Measurements from ENCODE around the gene PHACTR3. TPM values are rescaled to one million over a fixed set of nuclear protein-coding genes. Genes with fewer than 3 reads are reported as not detected.

PHACTR3 gene
- polyA plus RNA-seq, 2 of the 4 experiments (the other 2 are of a cell fraction), result not detected

GRCh38 chr20:59662856-59663512 lies 58.6 kb downstream of the PHACTR3 start:
- Histone ChIP-seq H3K4me1 (no peaks in the 10 kb centered on the region), H3K9me3 (peaks cover 11% of the 10 kb centered on the region; the same call in 2 of the 3 replicates), H3K4me2 (no peak overlapping the region), H3K4me3 (no peak overlapping the region), H3K27ac (no peak overlapping the region)
- FAIRE-seq (no peak), ATAC-seq (no peak), DNase-seq (ENCODE audit: low read depth in 1 of 2, low spot score in 1 of 2) (no peak)
- ChIA-PET CTCF (no interaction called here), POLR2A (no interaction called here)
- 36% methylated on average over 14 of the region's 14 CpGs for WGBS (ENCODE audit: missing lambda C conversion rate)
- no peak for TF ChIP-seq RCOR1 (IDR thresholded peaks at IDR 0.05; ENCODE audit: low read depth, low read length)

- Histone ChIP-seq H3K4me2 (no peak overlapping the region), H3K27ac (no peak overlapping the region), H3K4me1 (no peaks in the 10 kb centered on the region), H3K9me3 (0 out of 3 replicates have a peak, but pooled peaks cover 5% of the 10 kb centered on the region), H3K4me3 (no peak overlapping the region)
- CTCF ChIA-PET, result no interaction called here
- no peak for DNase-seq (ENCODE audit: low read depth in 1 of 2, low spot score in 1 of 2)
- no peak for FAIRE-seq
- POLR2A ChIA-PET, result no interaction called here
- WGBS (ENCODE audit: missing lambda C conversion rate), result 11% methylated on average over 15 of the region's 15 CpGs
- no peak for ATAC-seq
- TF ChIP-seq EP300 (IDR thresholded peaks at IDR 0.05) (no peak), RARB (CRISPR knock-in tag; IDR thresholded peaks at IDR 0.05) (no peak), EHMT2 (IDR thresholded peaks at IDR 0.05; ENCODE audit: low read depth) (no peak), KDM5A (IDR thresholded peaks at IDR 0.05) (no peak), KDM1A (IDR thresholded peaks at IDR 0.05; ENCODE audit: low read depth) (no peak), USF2 (IDR thresholded peaks at IDR 0.05) (no peak), CHD4 (IDR thresholded peaks at IDR 0.05; ENCODE audit: borderline replicate concordance) (no peak), HOXA7 (CRISPR knock-in tag; IDR thresholded peaks at IDR 0.05) (no peak), CHD2 (IDR thresholded peaks at IDR 0.05; ENCODE audit: low read length, partially characterized antibody) (no peak), ZC3H11A (IDR thresholded peaks at IDR 0.05) (no peak), HOXB13 (CRISPR knock-in tag; IDR thresholded peaks at IDR 0.05; ENCODE audit: low read depth) (no peak), MAFK (IDR thresholded peaks at IDR 0.05; ENCODE audit: partially characterized antibody) (no peak), CEBPB (IDR thresholded peaks at IDR 0.05) (no peak), RNF2 (IDR thresholded peaks at IDR 0.05; ENCODE audit: borderline replicate concordance, low read depth) (no peak), JUN (IDR thresholded peaks at IDR 0.05) (no peak), E2F6 (IDR thresholded peaks at IDR 0.05; ENCODE audit: borderline replicate concordance, low read depth) (no peak)
Observed at GRCh38 chr20:59663513-59664060, 59.2 kb downstream of the PHACTR3 start.

GRCh38 chr20:59664421-59664941 lies 60.1 kb downstream of the PHACTR3 start:
- DNase-seq (ENCODE audit: low read depth in 1 of 2, low spot score in 1 of 2) (no peak), ATAC-seq (no peak), FAIRE-seq (no peak)
- Histone ChIP-seq H3K9me3 (no peaks in the 10 kb centered on the region), H3K4me3 (no peak overlapping the region), H3K4me2 (no peak overlapping the region), H3K27ac (no peak overlapping the region), H3K4me1 (no peaks in the 10 kb centered on the region)
- ChIA-PET CTCF (no interaction called here), POLR2A (no interaction called here)
- WGBS (ENCODE audit: missing lambda C conversion rate), result 40% methylated on average over 10 of the region's 11 CpGs
- TF ChIP-seq PBX3 (IDR thresholded peaks at IDR 0.05), result no peak
- TF ChIP-seq GATA3 (IDR thresholded peaks at IDR 0.05; ENCODE audit: borderline replicate concordance), result no peak
- no peak for TF ChIP-seq REST (IDR thresholded peaks at IDR 0.05)
- no peak for TF ChIP-seq USF2 (IDR thresholded peaks at IDR 0.05)
- TF ChIP-seq HOXA7 (CRISPR knock-in tag; IDR thresholded peaks at IDR 0.05), result no peak
- TF ChIP-seq MAZ (IDR thresholded peaks at IDR 0.05; ENCODE audit: borderline replicate concordance, low read depth, low read length), result no peak
- TF ChIP-seq HOXB5 (CRISPR knock-in tag; IDR thresholded peaks at IDR 0.05), result no peak
- TF ChIP-seq SMC3 (IDR thresholded peaks at IDR 0.05), result no peak
- no peak for TF ChIP-seq MYC (IDR thresholded peaks at IDR 0.05; ENCODE audit: borderline replicate concordance, low read length)
- TF ChIP-seq HDAC2 (IDR thresholded peaks at IDR 0.05), result no peak
- TF ChIP-seq E2F6 (IDR thresholded peaks at IDR 0.05; ENCODE audit: borderline replicate concordance, low read depth), result no peak
- no peak for TF ChIP-seq CHD4 (IDR thresholded peaks at IDR 0.05; ENCODE audit: borderline replicate concordance)
- no peak for TF ChIP-seq KDM5A (IDR thresholded peaks at IDR 0.05)

Measured in A549 (cell line).